Neural crest cell (in vitro differentiated cells): ENCODE data around the gene TNS2. TPM values are rescaled to one million over a fixed set of nuclear protein-coding genes. Genes with fewer than 3 reads are reported as not detected.
"Not testable (repeated sequence)": the region's sequence is repeated elsewhere in the genome, so short reads cannot be mapped to it uniquely, and the experiment has no call there.

Source experiments
- DNase-seq: peaks from one replicate; pipeline ENCODE4 v3.0.0; 2021; ENCODE audit warnings: low read depth, mixed read lengths, low spot score
- H3K27ac Mint-ChIP-seq: one replicate; pipeline ENCODE4 v1.8.0; 2021; ENCODE audit warnings: mild to moderate bottlenecking, mixed read lengths; ENCODE audit not compliant: unreplicated experiment
- H3K27me3 Mint-ChIP-seq: 2 replicates; pipeline ENCODE4 v1.8.0; 2021; ENCODE audit warnings: low read depth, mild to moderate bottlenecking, mixed read lengths
- H3K36me3 Mint-ChIP-seq: 2 replicates; pipeline ENCODE4 v1.8.0; 2021; ENCODE audit warnings: low read depth, mild to moderate bottlenecking, mixed read lengths
- H3K4me1 Mint-ChIP-seq: 2 replicates; pipeline ENCODE4 v1.8.0; 2021; ENCODE audit warnings: mixed read lengths
- H3K4me3 Mint-ChIP-seq: one replicate; pipeline ENCODE4 v1.8.0; 2021; ENCODE audit warnings: mild to moderate bottlenecking, mixed read lengths
- H3K9me3 Mint-ChIP-seq: 2 replicates; pipeline ENCODE4 v1.8.0; 2021; ENCODE audit warnings: mixed read lengths
- total RNA-seq: library from RNA; stranded (reverse); gene quantifications from 2 replicates; pipeline ENCODE4 v1.2.1, GENCODE V29; 2021
- TF ChIP-seq, protein P1 (sequence below): fragments of 200-600 bp; sonication (generic); conservative IDR thresholded peaks from 2 replicates; pipeline ENCODE4 v1.5.0; 2021; ENCODE audit warnings: antibody characterized with exemption, mild to moderate bottlenecking

The TNS2 gene
- total RNA-seq, 1 donor from 2014 or later, result 14.2 TPM

DNA sequence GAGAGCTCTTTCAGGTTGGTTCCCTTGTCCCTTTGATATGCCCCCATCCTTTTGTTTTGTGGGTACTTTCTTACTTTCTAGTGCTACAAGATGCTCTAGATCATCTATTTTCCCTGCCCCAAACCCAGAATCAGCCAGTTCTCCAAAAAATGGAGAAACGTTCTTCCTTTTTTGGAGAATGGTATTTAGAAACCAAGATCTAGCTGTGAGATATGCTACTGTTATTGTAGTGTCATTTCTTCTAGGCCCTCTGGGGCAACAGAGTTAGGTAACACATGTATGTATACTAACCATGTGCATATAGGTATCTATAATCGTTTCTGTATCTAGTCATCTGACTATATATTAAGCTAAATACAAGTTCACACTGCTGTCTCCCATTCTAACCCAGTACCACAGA, 40.7 kb downstream of the TNS2 start:
- Mint-ChIP-seq H3K36me3 (no peaks in the 10 kb centered on the region), H3K4me1 (no peaks in the 10 kb centered on the region), H3K27ac (no peak overlapping the region), H3K4me3 (no peak overlapping the region), H3K9me3 (no peaks in the 10 kb centered on the region), H3K27me3 (peaks cover 57% of the 10 kb centered on the region)
- no peak for DNase-seq
- TF ChIP-seq, protein P1, sequence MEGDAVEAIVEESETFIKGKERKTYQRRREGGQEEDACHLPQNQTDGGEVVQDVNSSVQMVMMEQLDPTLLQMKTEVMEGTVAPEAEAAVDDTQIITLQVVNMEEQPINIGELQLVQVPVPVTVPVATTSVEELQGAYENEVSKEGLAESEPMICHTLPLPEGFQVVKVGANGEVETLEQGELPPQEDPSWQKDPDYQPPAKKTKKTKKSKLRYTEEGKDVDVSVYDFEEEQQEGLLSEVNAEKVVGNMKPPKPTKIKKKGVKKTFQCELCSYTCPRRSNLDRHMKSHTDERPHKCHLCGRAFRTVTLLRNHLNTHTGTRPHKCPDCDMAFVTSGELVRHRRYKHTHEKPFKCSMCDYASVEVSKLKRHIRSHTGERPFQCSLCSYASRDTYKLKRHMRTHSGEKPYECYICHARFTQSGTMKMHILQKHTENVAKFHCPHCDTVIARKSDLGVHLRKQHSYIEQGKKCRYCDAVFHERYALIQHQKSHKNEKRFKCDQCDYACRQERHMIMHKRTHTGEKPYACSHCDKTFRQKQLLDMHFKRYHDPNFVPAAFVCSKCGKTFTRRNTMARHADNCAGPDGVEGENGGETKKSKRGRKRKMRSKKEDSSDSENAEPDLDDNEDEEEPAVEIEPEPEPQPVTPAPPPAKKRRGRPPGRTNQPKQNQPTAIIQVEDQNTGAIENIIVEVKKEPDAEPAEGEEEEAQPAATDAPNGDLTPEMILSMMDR, result no peak

DNA sequence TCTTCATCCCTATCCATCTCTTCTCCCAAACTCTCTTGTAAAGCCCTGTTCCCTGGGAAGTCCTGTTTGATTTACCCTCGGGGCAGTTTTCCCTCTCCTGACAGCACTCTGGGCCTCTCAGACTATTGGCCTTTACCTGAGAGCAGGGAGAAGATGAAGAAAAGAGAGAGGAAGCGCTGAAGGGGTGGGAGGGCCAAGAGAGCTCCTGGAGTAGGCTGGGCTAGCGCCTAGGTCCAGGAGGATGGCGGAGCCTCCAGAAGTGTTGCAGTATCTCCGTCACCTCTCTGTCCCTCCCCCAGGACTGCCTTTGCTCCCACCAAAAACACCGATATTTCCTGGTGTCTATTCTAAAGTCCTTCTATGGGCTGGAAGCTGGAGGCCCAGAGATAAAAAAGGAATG, 41.9 kb downstream of the TNS2 start:
- Mint-ChIP-seq H3K4me1 (peaks cover under 1% of the 10 kb centered on the region), H3K36me3 (no peaks in the 10 kb centered on the region), H3K9me3 (no peaks in the 10 kb centered on the region), H3K4me3 (no peak overlapping the region), H3K27me3 (peaks cover 64% of the 10 kb centered on the region), H3K27ac (no peak overlapping the region)
- DNase-seq, result no peak
- TF ChIP-seq, protein P1, result no peak

DNA sequence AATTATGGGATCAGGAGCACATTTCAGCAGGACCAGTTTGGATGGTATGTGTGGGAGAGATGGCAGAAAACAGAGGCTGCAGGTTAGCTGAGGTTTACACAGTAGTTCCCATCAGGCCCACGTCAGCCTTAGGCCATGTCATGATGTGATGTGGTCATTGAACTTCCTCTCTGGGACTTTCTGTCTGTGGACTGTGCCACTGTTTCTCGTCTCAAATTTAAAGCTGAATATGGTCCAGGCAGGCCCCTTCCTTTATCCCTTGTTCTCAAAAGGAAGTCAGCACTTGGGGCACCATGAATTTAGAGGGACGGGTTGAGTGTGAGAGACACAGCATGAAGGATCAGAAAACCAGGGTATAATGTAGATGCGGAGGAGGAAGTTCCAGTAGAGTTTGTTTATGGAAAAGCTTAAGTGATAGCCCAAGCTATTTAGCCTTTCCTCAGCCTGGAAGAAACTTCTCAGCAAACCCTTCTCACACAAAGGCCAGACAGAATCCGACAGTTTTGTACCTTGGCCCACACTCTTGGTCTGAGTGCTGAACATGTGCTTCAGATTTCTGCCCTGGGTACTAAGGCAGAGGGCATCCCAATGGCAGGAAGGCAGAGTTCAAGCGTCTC, 44.0 kb downstream of the TNS2 start:
- DNase-seq, result no peak
- peaks cover 73% of the 10 kb centered on the region for H3K27me3 Mint-ChIP-seq
- no peak overlapping the region for H3K27ac Mint-ChIP-seq
- TF ChIP-seq, protein P1, result no peak
- H3K4me1 Mint-ChIP-seq, result peaks cover 17% of the 10 kb centered on the region
- peak overlapping the region; percentile 33 for H3K4me3 Mint-ChIP-seq
- no peaks in the 10 kb centered on the region for H3K36me3 Mint-ChIP-seq
- no peaks in the 10 kb centered on the region for H3K9me3 Mint-ChIP-seq

GRCh38 chr12:53094394-53094787, 44.5 kb downstream of the TNS2 start:
- H3K4me1 Mint-ChIP-seq, result peaks cover 22% of the 10 kb centered on the region
- peaks cover 77% of the 10 kb centered on the region for H3K27me3 Mint-ChIP-seq
- DNase-seq, result no peak
- H3K9me3 Mint-ChIP-seq, result no peaks in the 10 kb centered on the region
- no peak overlapping the region for H3K27ac Mint-ChIP-seq
- H3K4me3 Mint-ChIP-seq, result no peak overlapping the region
- TF ChIP-seq, protein P1, result no peak
- no peaks in the 10 kb centered on the region for H3K36me3 Mint-ChIP-seq

- not testable (repeated sequence) for H3K4me3 Mint-ChIP-seq
Observed at GRCh38 chr12:53094796-53095595, 45.1 kb downstream of the TNS2 start.

DNA sequence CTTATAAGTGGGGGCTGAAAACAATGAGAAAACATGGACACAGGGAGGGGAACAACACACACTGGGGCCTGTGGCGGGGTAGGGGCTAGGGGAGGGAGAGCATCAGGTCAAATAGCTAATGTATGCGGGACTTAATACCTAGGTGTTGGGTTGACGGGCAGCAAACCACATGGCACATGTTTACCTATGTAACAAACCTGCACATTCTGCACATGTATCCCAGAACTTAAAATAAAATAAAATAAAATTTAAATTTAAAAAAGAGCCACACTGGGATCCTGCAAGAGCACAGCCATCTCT, 45.7 kb downstream of the TNS2 start:
- peaks cover 75% of the 10 kb centered on the region for H3K27me3 Mint-ChIP-seq
- H3K4me3 Mint-ChIP-seq, H3K27ac Mint-ChIP-seq, DNase-seq, H3K9me3 Mint-ChIP-seq, H3K36me3 Mint-ChIP-seq: not testable (repeated sequence)
- H3K4me1 Mint-ChIP-seq, result peaks cover 23% of the 10 kb centered on the region

More at GRCh38 chr12:53094796-53095595, 45.1 kb downstream of the TNS2 start:
- DNase-seq, H3K9me3 Mint-ChIP-seq, H3K27ac Mint-ChIP-seq, H3K36me3 Mint-ChIP-seq: not testable (repeated sequence)
- peaks cover 23% of the 10 kb centered on the region for H3K4me1 Mint-ChIP-seq
- H3K27me3 Mint-ChIP-seq, result peaks cover 77% of the 10 kb centered on the region
